Measurements from ENCODE around the gene SYT9. TPM values are rescaled to one million over a fixed set of nuclear protein-coding genes. Genes with fewer than 3 reads are reported as not detected.

The SYT9 gene
- total and polyA plus RNA-seq, 8 donors, result 0.10 to 0.89 (median 0.31) TPM; not detected in 3

DNA sequence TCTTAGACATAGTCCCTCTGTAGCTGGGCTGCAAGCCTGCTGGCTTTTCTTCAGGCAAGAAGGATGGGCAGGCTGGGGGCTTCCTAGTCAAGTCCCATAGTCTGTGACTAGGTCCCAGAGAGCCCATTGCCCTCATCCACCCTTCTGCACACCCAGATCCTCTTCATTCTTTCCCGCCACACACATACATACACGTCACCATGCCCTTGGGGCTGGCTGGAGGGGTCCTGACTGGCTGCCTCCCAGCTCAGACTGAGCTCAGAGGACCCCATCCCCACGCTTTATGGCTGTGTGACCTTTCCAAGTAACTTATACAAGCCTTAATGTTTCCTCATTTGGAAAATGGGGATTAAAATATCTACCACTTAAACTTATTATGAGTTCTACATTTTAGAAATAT lies 248.5 kb downstream of the SYT9 start:
- H3K27me3 ChIP-seq, result no peaks in the 10 kb centered on the region
- DNase-seq, result no peak
- WGBS, 5 donors, result 90 to 96% (median 94%) methylated on average over 3 of the region's 3 CpGs

DNA sequence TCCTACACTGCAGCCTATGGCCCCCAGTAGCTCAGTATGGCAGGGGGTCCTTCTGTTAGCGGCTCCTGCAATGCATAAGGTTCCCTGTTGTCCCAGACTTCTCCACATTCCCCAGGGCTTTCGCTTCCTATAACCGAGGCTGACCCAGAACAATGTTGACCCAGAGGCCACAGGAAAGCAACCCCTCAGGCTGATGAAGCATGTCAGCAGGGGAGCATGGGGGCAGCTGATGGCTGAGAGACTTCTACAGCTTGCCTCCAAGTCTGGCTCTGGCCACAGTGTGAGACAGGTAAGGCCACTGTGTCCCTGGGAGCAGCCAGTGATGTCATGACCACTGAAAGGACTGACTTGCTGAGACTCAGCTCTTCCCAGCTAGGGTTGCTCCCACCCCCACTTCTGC lies 249.5 kb downstream of the SYT9 start:
- no peaks in the 10 kb centered on the region for H3K36me3 ChIP-seq
- no peaks in the 10 kb centered on the region for H3K27me3 ChIP-seq
- no peaks in the 10 kb centered on the region for H3K9me3 ChIP-seq
- H3K4me1 ChIP-seq, result no peaks in the 10 kb centered on the region
- WGBS, 5 donors, result 65 to 90% (median 72%) methylated on average over 2 to 3 of the region's 3 CpGs
- TF ChIP-seq POLR2AphosphoS5 (IDR thresholded peaks at IDR 0.05) (no peak), POLR2A (IDR thresholded peaks at IDR 0.05) (no peak), EP300 (IDR thresholded peaks at IDR 0.05) (no peak)
- TF ChIP-seq, protein P1, sequence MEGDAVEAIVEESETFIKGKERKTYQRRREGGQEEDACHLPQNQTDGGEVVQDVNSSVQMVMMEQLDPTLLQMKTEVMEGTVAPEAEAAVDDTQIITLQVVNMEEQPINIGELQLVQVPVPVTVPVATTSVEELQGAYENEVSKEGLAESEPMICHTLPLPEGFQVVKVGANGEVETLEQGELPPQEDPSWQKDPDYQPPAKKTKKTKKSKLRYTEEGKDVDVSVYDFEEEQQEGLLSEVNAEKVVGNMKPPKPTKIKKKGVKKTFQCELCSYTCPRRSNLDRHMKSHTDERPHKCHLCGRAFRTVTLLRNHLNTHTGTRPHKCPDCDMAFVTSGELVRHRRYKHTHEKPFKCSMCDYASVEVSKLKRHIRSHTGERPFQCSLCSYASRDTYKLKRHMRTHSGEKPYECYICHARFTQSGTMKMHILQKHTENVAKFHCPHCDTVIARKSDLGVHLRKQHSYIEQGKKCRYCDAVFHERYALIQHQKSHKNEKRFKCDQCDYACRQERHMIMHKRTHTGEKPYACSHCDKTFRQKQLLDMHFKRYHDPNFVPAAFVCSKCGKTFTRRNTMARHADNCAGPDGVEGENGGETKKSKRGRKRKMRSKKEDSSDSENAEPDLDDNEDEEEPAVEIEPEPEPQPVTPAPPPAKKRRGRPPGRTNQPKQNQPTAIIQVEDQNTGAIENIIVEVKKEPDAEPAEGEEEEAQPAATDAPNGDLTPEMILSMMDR (IDR thresholded peaks at IDR 0.05), result no peak
- intact Hi-C loops (cut with DNase I; ENCODE audit: low total_unique reads), result loop anchor here (10.0 kb wide), 1 partner anchor 184 kb away; no protein-coding TSS in a partner anchor
- DNase-seq, result no peak
- H3K4me3 ChIP-seq, result no peak overlapping the region
- H3K27ac ChIP-seq, result no peak overlapping the region

More for the DNA sequence above, 248.5 kb downstream of the SYT9 start:
- no peaks in the 10 kb centered on the region for H3K9me3 ChIP-seq
- H3K27ac ChIP-seq, result no peak overlapping the region
- intact Hi-C loops (cut with DNase I; ENCODE audit: low total_unique reads), result loop anchor here (10.0 kb wide), 1 partner anchor 185 kb away; no protein-coding TSS in a partner anchor
- TF ChIP-seq POLR2AphosphoS5 (IDR thresholded peaks at IDR 0.05) (no peak), EP300 (IDR thresholded peaks at IDR 0.05) (no peak), POLR2A (IDR thresholded peaks at IDR 0.05) (no peak)
- TF ChIP-seq, protein P1 (IDR thresholded peaks at IDR 0.05), result no peak
- no peak overlapping the region for H3K4me3 ChIP-seq
- no peaks in the 10 kb centered on the region for H3K4me1 ChIP-seq
- peaks cover 0 to 5% (median 0%) of the 10 kb centered on the region in 4 donors for H3K36me3 ChIP-seq

DNA sequence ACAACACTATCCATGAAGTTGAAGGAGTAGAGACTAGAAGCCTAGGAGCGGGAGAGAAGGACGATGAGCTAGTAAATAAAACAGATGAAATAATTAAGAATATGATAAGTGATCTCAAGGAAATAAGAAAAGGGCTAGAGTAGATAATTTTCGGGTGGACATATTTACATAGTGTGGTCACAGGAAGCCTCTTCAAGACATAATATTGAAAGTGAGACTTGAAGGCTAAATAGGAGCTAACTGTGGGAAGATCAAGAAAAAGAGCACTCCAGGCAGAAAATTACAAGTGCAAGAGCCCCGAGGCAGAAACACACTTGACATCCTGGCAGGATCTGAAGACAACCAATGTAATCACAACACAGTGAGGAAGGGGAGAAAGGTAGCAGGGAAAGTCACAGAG lies 250.2 kb downstream of the SYT9 start:
- WGBS, 5 donors, result 44 to 70% (median 56%) methylated on average over 4 of the region's 4 CpGs
- H3K36me3 ChIP-seq, result no peaks in the 10 kb centered on the region
- H3K4me1 ChIP-seq, result no peaks in the 10 kb centered on the region
- DNase-seq, result no peak
- H3K9me3 ChIP-seq, result no peaks in the 10 kb centered on the region
- H3K27me3 ChIP-seq, result no peaks in the 10 kb centered on the region
- TF ChIP-seq POLR2AphosphoS5 (IDR thresholded peaks at IDR 0.05) (no peak), EP300 (IDR thresholded peaks at IDR 0.05) (no peak), POLR2A (IDR thresholded peaks at IDR 0.05) (no peak)
- TF ChIP-seq, protein P1 (IDR thresholded peaks at IDR 0.05), result no peak
- H3K27ac ChIP-seq, result no peak overlapping the region
- no peak overlapping the region for H3K4me3 ChIP-seq
- intact Hi-C loops (cut with DNase I; ENCODE audit: low total_unique reads), result loop anchor here (10.0 kb wide), 1 partner anchor 183 kb away; no protein-coding TSS in a partner anchor

DNA sequence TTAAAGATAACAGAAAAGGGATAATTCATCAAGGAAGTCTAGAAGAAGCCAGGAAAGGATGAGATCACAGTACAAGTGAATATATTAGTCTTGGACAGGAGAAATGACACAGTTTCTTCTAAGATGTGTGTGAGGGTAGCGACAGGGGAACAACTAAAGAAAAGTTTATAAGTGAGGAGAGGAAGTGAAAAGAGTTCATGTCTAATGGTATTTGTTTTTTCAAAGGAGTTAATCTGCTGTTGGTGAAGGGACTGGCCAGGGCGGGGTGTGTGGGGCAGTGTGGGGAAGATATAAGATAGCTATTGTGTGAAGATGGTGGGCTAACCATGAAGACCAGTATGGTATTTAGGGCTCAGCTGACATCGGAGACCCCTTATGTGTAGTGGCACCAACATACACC lies 254.5 kb downstream of the SYT9 start:
- Histone ChIP-seq H3K27me3 (no peaks in the 10 kb centered on the region), H3K27ac (no peak overlapping the region), H3K4me3 (no peak overlapping the region), H3K9me3 (no peaks in the 10 kb centered on the region), H3K4me1 (peaks cover 2 to 7% (median 5%) of the 10 kb centered on the region in 4 donors), H3K36me3 (no peaks in the 10 kb centered on the region)
- intact Hi-C loops (cut with DNase I; ENCODE audit: low total_unique reads), result loop anchor here (10.0 kb wide), 1 partner anchor 179 kb away; no protein-coding TSS in a partner anchor
- no peak for TF ChIP-seq POLR2AphosphoS5 (IDR thresholded peaks at IDR 0.05)
- TF ChIP-seq POLR2A (IDR thresholded peaks at IDR 0.05), result no peak
- TF ChIP-seq EP300 (IDR thresholded peaks at IDR 0.05), result no peak
- TF ChIP-seq, protein P1 (IDR thresholded peaks at IDR 0.05), result no peak
- 93 to 99% (median 95%) methylated on average over 3 of the region's 3 CpGs for WGBS, 5 donors
- no peak for DNase-seq

Measured in stomach (tissue), 9 donors.